ENCODE results near the gene NCKAP5L.

The NCKAP5L gene

DNA sequence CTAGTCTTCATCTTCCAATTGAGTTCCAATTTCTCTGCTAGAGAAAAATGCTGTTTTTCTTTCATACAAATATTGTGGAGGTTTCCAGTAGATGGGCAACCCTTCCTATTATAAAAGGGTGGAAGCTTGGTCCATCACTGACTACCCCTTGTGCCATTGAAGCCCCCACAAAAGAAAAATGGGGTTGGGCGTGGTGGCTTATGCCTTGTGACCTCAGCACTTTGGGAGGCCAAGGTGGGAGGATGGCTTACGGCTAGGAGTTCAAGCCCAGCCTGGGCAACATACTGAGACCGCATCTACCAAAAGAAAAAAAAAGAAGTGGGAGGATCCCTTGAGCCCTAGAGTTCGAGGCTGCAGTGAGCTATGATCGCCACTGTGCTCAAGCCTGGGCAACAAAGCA is 22.8 kb downstream of the NCKAP5L start:
- H3K4me2 ChIP-seq (ENCODE audit: low read depth, low read length): no peak overlapping the region
- H3K4me1 ChIP-seq (ENCODE audit: low read length): no peaks in the 10 kb centered on the region
- H3K9me3 ChIP-seq (replicated peaks; ENCODE audit: insufficient read depth, low read length): no peaks in the 10 kb centered on the region
- no peak overlapping the region for H3K9ac ChIP-seq (ENCODE audit: low read length)
- H3K4me3 ChIP-seq (ENCODE audit: low read length): no peak overlapping the region
- H3K27me3 ChIP-seq (replicated peaks; ENCODE audit: insufficient read depth, low read length): 0 out of 2 replicates have a peak, but pooled peaks cover 3% of the 10 kb centered on the region
- no peak overlapping the region for H2AFZ ChIP-seq (ENCODE audit: low read length)
- H3F3A ChIP-seq (ENCODE audit: insufficient read depth, low read length): no peaks in the 10 kb centered on the region
- no peaks in the 10 kb centered on the region for H3K79me2 ChIP-seq (ENCODE audit: low read length)
- H3K36me3 ChIP-seq (replicated peaks; ENCODE audit: insufficient read depth, low read length): no peaks in the 10 kb centered on the region
- H3K27ac ChIP-seq (ENCODE audit: low read length): no peak overlapping the region
- no peaks in the 10 kb centered on the region for H3K9me2 ChIP-seq (replicated peaks; ENCODE audit: insufficient read depth, low read length)
- H4K20me1 ChIP-seq (ENCODE audit: insufficient read depth, low read length): no peaks in the 10 kb centered on the region
- DNase-seq: no peak
- TF ChIP-seq EZH2phosphoT487 (IDR thresholded peaks at IDR 0.05; ENCODE audit: low read length): no peak
- TF ChIP-seq EZH2 (optimal IDR thresholded peaks at IDR 0.05; ENCODE audit: low read depth, low read length): no peak
- TF ChIP-seq, protein P1, sequence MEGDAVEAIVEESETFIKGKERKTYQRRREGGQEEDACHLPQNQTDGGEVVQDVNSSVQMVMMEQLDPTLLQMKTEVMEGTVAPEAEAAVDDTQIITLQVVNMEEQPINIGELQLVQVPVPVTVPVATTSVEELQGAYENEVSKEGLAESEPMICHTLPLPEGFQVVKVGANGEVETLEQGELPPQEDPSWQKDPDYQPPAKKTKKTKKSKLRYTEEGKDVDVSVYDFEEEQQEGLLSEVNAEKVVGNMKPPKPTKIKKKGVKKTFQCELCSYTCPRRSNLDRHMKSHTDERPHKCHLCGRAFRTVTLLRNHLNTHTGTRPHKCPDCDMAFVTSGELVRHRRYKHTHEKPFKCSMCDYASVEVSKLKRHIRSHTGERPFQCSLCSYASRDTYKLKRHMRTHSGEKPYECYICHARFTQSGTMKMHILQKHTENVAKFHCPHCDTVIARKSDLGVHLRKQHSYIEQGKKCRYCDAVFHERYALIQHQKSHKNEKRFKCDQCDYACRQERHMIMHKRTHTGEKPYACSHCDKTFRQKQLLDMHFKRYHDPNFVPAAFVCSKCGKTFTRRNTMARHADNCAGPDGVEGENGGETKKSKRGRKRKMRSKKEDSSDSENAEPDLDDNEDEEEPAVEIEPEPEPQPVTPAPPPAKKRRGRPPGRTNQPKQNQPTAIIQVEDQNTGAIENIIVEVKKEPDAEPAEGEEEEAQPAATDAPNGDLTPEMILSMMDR (IDR thresholded peaks at IDR 0.05; ENCODE audit: low read length): no peak

DNA sequence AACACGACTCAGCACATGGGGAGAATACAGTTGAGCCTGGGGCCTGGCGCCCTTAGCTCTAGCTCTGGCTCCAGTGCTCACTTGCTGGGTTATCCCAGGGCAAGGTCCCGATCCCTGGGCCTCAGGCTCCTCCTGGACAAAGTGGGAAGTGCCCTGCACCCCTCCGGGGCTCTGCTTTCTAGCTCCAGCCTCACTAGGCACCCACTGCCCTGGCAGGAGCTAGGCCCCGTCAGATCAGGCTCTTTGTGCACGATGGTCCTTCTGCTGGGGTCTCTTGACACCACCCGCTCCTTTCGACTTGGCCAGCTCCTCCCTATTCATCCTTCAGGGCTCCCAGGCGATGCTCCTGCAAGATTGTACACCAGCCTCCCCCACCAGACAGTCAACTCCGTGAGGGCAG is 23.4 kb downstream of the NCKAP5L start:
- Histone ChIP-seq H3K9me2 (replicated peaks; ENCODE audit: insufficient read depth, low read length) (no peaks in the 10 kb centered on the region), H4K20me1 (ENCODE audit: insufficient read depth, low read length) (no peaks in the 10 kb centered on the region), H3K36me3 (replicated peaks; ENCODE audit: insufficient read depth, low read length) (no peaks in the 10 kb centered on the region), H3K27ac (ENCODE audit: low read length) (no peak overlapping the region), H3K9ac (ENCODE audit: low read length) (no peak overlapping the region), H2AFZ (ENCODE audit: low read length) (no peak overlapping the region), H3K4me2 (ENCODE audit: low read depth, low read length) (no peak overlapping the region), H3K27me3 (replicated peaks; ENCODE audit: insufficient read depth, low read length) (0 out of 2 replicates have a peak, but pooled peaks cover 3% of the 10 kb centered on the region), H3K79me2 (ENCODE audit: low read length) (no peaks in the 10 kb centered on the region), H3K9me3 (replicated peaks; ENCODE audit: insufficient read depth, low read length) (no peaks in the 10 kb centered on the region), H3K4me3 (ENCODE audit: low read length) (no peak overlapping the region), H3K4me1 (ENCODE audit: low read length) (no peaks in the 10 kb centered on the region), H3F3A (ENCODE audit: insufficient read depth, low read length) (no peaks in the 10 kb centered on the region)
- TF ChIP-seq EZH2 (optimal IDR thresholded peaks at IDR 0.05; ENCODE audit: low read depth, low read length): no peak
- no peak for TF ChIP-seq EZH2phosphoT487 (IDR thresholded peaks at IDR 0.05; ENCODE audit: low read length)
- TF ChIP-seq, protein P1 (IDR thresholded peaks at IDR 0.05; ENCODE audit: low read length): no peak
- DNase-seq: no peak

GRCh38 chr12:49803693-49804450 is 24.3 kb downstream of the NCKAP5L start:
- no peak overlapping the region for H3K4me2 ChIP-seq (ENCODE audit: low read depth, low read length)
- H3K36me3 ChIP-seq (replicated peaks; ENCODE audit: insufficient read depth, low read length): no peaks in the 10 kb centered on the region

More at GRCh38 chr12:49803693-49804450, 24.3 kb downstream of the NCKAP5L start:
- Histone ChIP-seq H3K27me3 (replicated peaks; ENCODE audit: insufficient read depth, low read length) (no peaks in the 10 kb centered on the region), H3K9me3 (replicated peaks; ENCODE audit: insufficient read depth, low read length) (no peaks in the 10 kb centered on the region), H3K27ac (ENCODE audit: low read length) (no peak overlapping the region), H3K79me2 (ENCODE audit: low read length) (no peaks in the 10 kb centered on the region), H3K4me3 (ENCODE audit: low read length) (no peak overlapping the region), H3K9ac (ENCODE audit: low read length) (no peak overlapping the region), H4K20me1 (ENCODE audit: insufficient read depth, low read length) (no peaks in the 10 kb centered on the region), H3K4me1 (ENCODE audit: low read length) (no peaks in the 10 kb centered on the region), H3K9me2 (replicated peaks; ENCODE audit: insufficient read depth, low read length) (no peaks in the 10 kb centered on the region), H2AFZ (ENCODE audit: low read length) (no peak overlapping the region), H3F3A (ENCODE audit: insufficient read depth, low read length) (no peaks in the 10 kb centered on the region)
- no peak for DNase-seq
- TF ChIP-seq, protein P1 (IDR thresholded peaks at IDR 0.05; ENCODE audit: low read length): no peak
- TF ChIP-seq EZH2phosphoT487 (IDR thresholded peaks at IDR 0.05; ENCODE audit: low read length): no peak
- TF ChIP-seq EZH2 (optimal IDR thresholded peaks at IDR 0.05; ENCODE audit: low read depth, low read length): no peak

All from MM.1S (cell line).